ENCODE data around the gene GNAO1. TPM values are rescaled to one million over a fixed set of nuclear protein-coding genes. Genes with fewer than 3 reads are reported as not detected.
A peak's percentile ranks its signal among the peaks of the same experiment; 100 is the strongest.

GNAO1 gene
- polyA plus RNA-seq, 1 donor from 2014 or later, result 31.5 TPM

GRCh38 chr16:56295059-56295665 lies 103.9 kb downstream of the GNAO1 start:
- H3K36me3 ChIP-seq (ENCODE audit: insufficient read depth, low read length), result no peaks in the 10 kb centered on the region
- no peaks in the 10 kb centered on the region for H3K9me3 ChIP-seq (ENCODE audit: low read length)
- H3K4me2 ChIP-seq (ENCODE audit: low read length), result no peak overlapping the region
- H3K9ac ChIP-seq (ENCODE audit: low read length), result no peak overlapping the region
- H4K20me1 ChIP-seq (ENCODE audit: insufficient read depth), result peaks cover 8% of the 10 kb centered on the region
- no peaks in the 10 kb centered on the region for H3F3A ChIP-seq (ENCODE audit: insufficient read depth, low read length, poor library complexity, severe bottlenecking)
- no peak overlapping the region for H3K27ac ChIP-seq (ENCODE audit: low read length)
- no peaks in the 10 kb centered on the region for H3K27me3 ChIP-seq (ENCODE audit: insufficient read depth, low read depth, low read length)
- H3K4me3 ChIP-seq (ENCODE audit: low read length), result no peak overlapping the region
- no peak for TF ChIP-seq EP300 (conservative IDR thresholded peaks at IDR 0.05; ENCODE audit: poor library complexity, severe bottlenecking)
- no peak for TF ChIP-seq POLR2AphosphoS5 (IDR thresholded peaks at IDR 0.05)
- no peak for TF ChIP-seq TAF1 (IDR thresholded peaks at IDR 0.05; ENCODE audit: low read depth)
- TF ChIP-seq REST (IDR thresholded peaks at IDR 0.05; ENCODE audit: borderline replicate concordance), result no peak
- TF ChIP-seq MXI1 (conservative IDR thresholded peaks at IDR 0.05; ENCODE audit: poor library complexity, severe bottlenecking), result no peak
- TF ChIP-seq RAD21 (conservative IDR thresholded peaks at IDR 0.05), result no peak
- TF ChIP-seq EZH2 (IDR thresholded peaks at IDR 0.05; ENCODE audit: borderline replicate concordance, insufficient read depth, low read length, poor library complexity, severe bottlenecking), result no peak
- TF ChIP-seq SMC3 (conservative IDR thresholded peaks at IDR 0.05; ENCODE audit: poor library complexity), result no peak
- TF ChIP-seq CTCF (IDR thresholded peaks at IDR 0.05; ENCODE audit: poor library complexity, severe bottlenecking), result no peak
- H3K9me2 ChIP-seq (ENCODE audit: insufficient read depth, low read length), result no peaks in the 10 kb centered on the region
- H2AFZ ChIP-seq (ENCODE audit: low read depth, low read length), result no peak overlapping the region
- H3K79me2 ChIP-seq (replicated peaks; ENCODE audit: insufficient read depth, low read length), result no peaks in the 10 kb centered on the region

GRCh38 chr16:56295739-56296527 lies 104.6 kb downstream of the GNAO1 start:
- no peaks in the 10 kb centered on the region for H3K9me2 ChIP-seq (ENCODE audit: insufficient read depth, low read length)
- H3K27ac ChIP-seq (ENCODE audit: low read length), result no peak overlapping the region
- no peak overlapping the region for H2AFZ ChIP-seq (ENCODE audit: low read depth, low read length)
- H3K9me3 ChIP-seq (ENCODE audit: low read length), result no peaks in the 10 kb centered on the region
- H3K9ac ChIP-seq (ENCODE audit: low read length), result no peak overlapping the region
- TF ChIP-seq CTCF (IDR thresholded peaks at IDR 0.05; ENCODE audit: poor library complexity, severe bottlenecking) (no peak), REST (IDR thresholded peaks at IDR 0.05; ENCODE audit: borderline replicate concordance) (no peak), EP300 (conservative IDR thresholded peaks at IDR 0.05; ENCODE audit: poor library complexity, severe bottlenecking) (no peak), POLR2AphosphoS5 (IDR thresholded peaks at IDR 0.05) (no peak), MXI1 (conservative IDR thresholded peaks at IDR 0.05; ENCODE audit: poor library complexity, severe bottlenecking) (peak; percentile 20), EZH2 (IDR thresholded peaks at IDR 0.05; ENCODE audit: borderline replicate concordance, insufficient read depth, low read length, poor library complexity, severe bottlenecking) (no peak), TAF1 (IDR thresholded peaks at IDR 0.05; ENCODE audit: low read depth) (no peak)
- no peaks in the 10 kb centered on the region for H3F3A ChIP-seq (ENCODE audit: insufficient read depth, low read length, poor library complexity, severe bottlenecking)
- no peaks in the 10 kb centered on the region for H3K27me3 ChIP-seq (ENCODE audit: insufficient read depth, low read depth, low read length)
- peaks cover 11% of the 10 kb centered on the region for H4K20me1 ChIP-seq (ENCODE audit: insufficient read depth)
- H3K4me2 ChIP-seq (ENCODE audit: low read length), result no peak overlapping the region
- H3K79me2 ChIP-seq (replicated peaks; ENCODE audit: insufficient read depth, low read length), result no peaks in the 10 kb centered on the region
- no peaks in the 10 kb centered on the region for H3K36me3 ChIP-seq (ENCODE audit: insufficient read depth, low read length)
- H3K4me3 ChIP-seq (ENCODE audit: low read length), result no peak overlapping the region
